Smooth muscle cell (in vitro differentiated cells): ENCODE data around the gene FAM98C. TPM values are rescaled to one million over a fixed set of nuclear protein-coding genes. Genes with fewer than 3 reads are reported as not detected.

Experiments used
- DNase-seq: peaks from one replicate; lab custom pipeline; 2025; ENCODE audit not compliant: unreplicated experiment; lab: John Stamatoyannopoulos, UW
- H2AFZ ChIP-seq: fragments of 200-600 bp; sonication (generic); 2 replicates; pipeline ENCODE4 v1.6.0; 2016; ENCODE audit warnings: antibody characterized with exemption, low read depth, mild to moderate bottlenecking
- H3F3A ChIP-seq: fragments of 200-600 bp; sonication (generic); 2 replicates; pipeline ENCODE4 v1.6.0; 2017; ENCODE audit warnings: antibody characterized with exemption, low read depth
- H3K27ac ChIP-seq: fragments of 200-600 bp; sonication (generic); 2 replicates; pipeline ENCODE4 v1.5.1; 2016; ENCODE audit warnings: low read depth, mild to moderate bottlenecking
- H3K27me3 ChIP-seq: fragments of 200-600 bp; sonication (generic); 2 replicates; pipeline ENCODE4 v1.6.1; 2016; ENCODE audit warnings: low read depth, mild to moderate bottlenecking
- H3K36me3 ChIP-seq: fragments of 200-600 bp; sonication (generic); 2 replicates; pipeline ENCODE4 v1.5.1; 2016; ENCODE audit warnings: low read depth
- H3K4me1 ChIP-seq: fragments of 200-600 bp; sonication (generic); 2 replicates; pipeline ENCODE4 v1.5.1; 2016; ENCODE audit warnings: low read depth
- H3K4me2 ChIP-seq: fragments of 200-600 bp; sonication (generic); 2 replicates; pipeline ENCODE4 v1.6.0; 2016; ENCODE audit warnings: mild to moderate bottlenecking
- H3K4me3 ChIP-seq: fragments of 200-600 bp; sonication (generic); 2 replicates; pipeline ENCODE4 v1.5.1; 2016; ENCODE audit warnings: mild to moderate bottlenecking
- H3K79me2 ChIP-seq: fragments of 200-600 bp; sonication (generic); 2 replicates; pipeline ENCODE4 v1.6.0; 2016; ENCODE audit warnings: low read depth, mild to moderate bottlenecking
- H3K9ac ChIP-seq: fragments of 200-600 bp; sonication (generic); 2 replicates; pipeline ENCODE4 v1.6.0; 2016; ENCODE audit warnings: low read depth
- H3K9me3 ChIP-seq: fragments of 200-600 bp; sonication (generic); replicated peaks from 2 replicates; pipeline ENCODE4 v1.5.1; 2016; ENCODE audit warnings: low read depth
- H4K20me1 ChIP-seq: fragments of 200-600 bp; sonication (generic); 2 replicates; pipeline ENCODE4 v1.6.0; 2016; ENCODE audit warnings: low read depth
- CTCF ChIP-seq: fragments of 200-600 bp; sonication (generic); IDR thresholded peaks from 2 replicates; pipeline ENCODE4 v1.5.1; 2017; ENCODE audit warnings: borderline replicate concordance, mild to moderate bottlenecking, antibody characterized with exemption; ENCODE audit not compliant: insufficient read depth, poor library complexity, severe bottlenecking
- WGBS: methylation state at CpG from one replicate; pipeline ENCODE4 v1.1.7; 2016; ENCODE audit warnings: low lambda C conversion rate; 5-methylcytosine and 5-hydroxymethylcytosine counted together
- polyA plus RNA-seq: library from polyadenylated mRNA; unstranded; fragments of >200 nt; fragmentation: Nextera tagmentation; extraction: Ambion mirVana; gene quantifications from 2 replicates; pipeline ENCODE4 v1.2.1, GENCODE V29; 2016
- total RNA-seq: library from RNA; depleted of rRNA; stranded (reverse); fragments of >200 nt; gene quantifications from 2 replicates; pipeline ENCODE4 v1.2.3, GENCODE V29; 2014

Gene FAM98C
- total and polyA plus RNA-seq, 2 experiments from 2014 or later: 8.5 to 15.9 TPM

- Histone ChIP-seq H3K27me3 (no peaks in the 10 kb centered on the region), H3K4me2 (peak overlapping the region; percentile 92), H3K9ac (no peak overlapping the region), H2AFZ (no peak overlapping the region), H3K4me3 (no peak overlapping the region), H4K20me1 (peaks cover 60% of the 10 kb centered on the region), H3K36me3 (no peaks in the 10 kb centered on the region), H3F3A (no peaks in the 10 kb centered on the region), H3K79me2 (peaks cover 45% of the 10 kb centered on the region), H3K4me1 (peaks cover 9% of the 10 kb centered on the region), H3K27ac (peak overlapping the region; percentile 95), H3K9me3 (no peaks in the 10 kb centered on the region)
- no peak for DNase-seq
- 82% methylated on average over 3 of the region's 3 CpGs for WGBS
- TF ChIP-seq CTCF: no peak
Measured at GRCh38 chr19:38376576-38376975, 26.3 kb upstream of the FAM98C start.

GRCh38 chr19:38377052-38377451, 25.8 kb upstream of the FAM98C start:
- Histone ChIP-seq H3K27me3 (no peaks in the 10 kb centered on the region), H3K9ac (no peak overlapping the region), H3F3A (no peaks in the 10 kb centered on the region), H3K4me1 (peaks cover 9% of the 10 kb centered on the region), H2AFZ (no peak overlapping the region), H3K36me3 (no peaks in the 10 kb centered on the region), H4K20me1 (peaks cover 65% of the 10 kb centered on the region), H3K4me2 (no peak overlapping the region), H3K79me2 (peaks cover 45% of the 10 kb centered on the region), H3K27ac (no peak overlapping the region), H3K9me3 (no peaks in the 10 kb centered on the region), H3K4me3 (no peak overlapping the region)
- no peak for DNase-seq
- 98% methylated on average over 4 of the region's 4 CpGs for WGBS
- TF ChIP-seq CTCF: no peak

- Histone ChIP-seq H3K9ac (no peak overlapping the region), H3K9me3 (no peaks in the 10 kb centered on the region), H3K27ac (no peak overlapping the region), H2AFZ (no peak overlapping the region), H3K4me2 (no peak overlapping the region), H3F3A (peaks cover under 1% of the 10 kb centered on the region), H3K4me1 (peaks cover 9% of the 10 kb centered on the region), H3K36me3 (no peaks in the 10 kb centered on the region), H3K27me3 (no peaks in the 10 kb centered on the region), H3K79me2 (peaks cover 45% of the 10 kb centered on the region), H4K20me1 (peaks cover 83% of the 10 kb centered on the region), H3K4me3 (no peak overlapping the region)
- no peak for TF ChIP-seq CTCF
- no peak for DNase-seq
- WGBS: 97% methylated on average over 10 of the region's 10 CpGs
Measured at GRCh38 chr19:38378866-38379265, 24.0 kb upstream of the FAM98C start.

- Histone ChIP-seq H3K4me1 (peaks cover 3% of the 10 kb centered on the region), H3K9ac (no peak overlapping the region), H3K79me2 (peaks cover 34% of the 10 kb centered on the region), H3K9me3 (no peaks in the 10 kb centered on the region), H3K4me2 (no peak overlapping the region), H2AFZ (no peak overlapping the region), H3K4me3 (no peak overlapping the region), H3K36me3 (no peaks in the 10 kb centered on the region), H3K27me3 (no peaks in the 10 kb centered on the region), H4K20me1 (peaks cover 100% of the 10 kb centered on the region), H3K27ac (no peak overlapping the region), H3F3A (peaks cover 6% of the 10 kb centered on the region)
- no peak for DNase-seq
- no peak for TF ChIP-seq CTCF
- 95% methylated on average over 9 of the region's 9 CpGs for WGBS
Measured at GRCh38 chr19:38381138-38381537, 21.8 kb upstream of the FAM98C start.
